ENCODE measurements around the gene SLC4A4.

- TF ChIP-seq, protein P1, sequence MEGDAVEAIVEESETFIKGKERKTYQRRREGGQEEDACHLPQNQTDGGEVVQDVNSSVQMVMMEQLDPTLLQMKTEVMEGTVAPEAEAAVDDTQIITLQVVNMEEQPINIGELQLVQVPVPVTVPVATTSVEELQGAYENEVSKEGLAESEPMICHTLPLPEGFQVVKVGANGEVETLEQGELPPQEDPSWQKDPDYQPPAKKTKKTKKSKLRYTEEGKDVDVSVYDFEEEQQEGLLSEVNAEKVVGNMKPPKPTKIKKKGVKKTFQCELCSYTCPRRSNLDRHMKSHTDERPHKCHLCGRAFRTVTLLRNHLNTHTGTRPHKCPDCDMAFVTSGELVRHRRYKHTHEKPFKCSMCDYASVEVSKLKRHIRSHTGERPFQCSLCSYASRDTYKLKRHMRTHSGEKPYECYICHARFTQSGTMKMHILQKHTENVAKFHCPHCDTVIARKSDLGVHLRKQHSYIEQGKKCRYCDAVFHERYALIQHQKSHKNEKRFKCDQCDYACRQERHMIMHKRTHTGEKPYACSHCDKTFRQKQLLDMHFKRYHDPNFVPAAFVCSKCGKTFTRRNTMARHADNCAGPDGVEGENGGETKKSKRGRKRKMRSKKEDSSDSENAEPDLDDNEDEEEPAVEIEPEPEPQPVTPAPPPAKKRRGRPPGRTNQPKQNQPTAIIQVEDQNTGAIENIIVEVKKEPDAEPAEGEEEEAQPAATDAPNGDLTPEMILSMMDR (IDR thresholded peaks at IDR 0.05) = no peak
- TF ChIP-seq MLX (CRISPR knock-in tag; IDR thresholded peaks at IDR 0.05) (no peak), NR3C1 (CRISPR knock-in tag; conservative IDR thresholded peaks at IDR 0.05; ENCODE audit: low read depth) (no peak), USF2 (CRISPR knock-in tag; IDR thresholded peaks at IDR 0.05) (no peak), ELF4 (CRISPR knock-in tag; IDR thresholded peaks at IDR 0.05; ENCODE audit: low read depth) (no peak), SMAD3 (CRISPR knock-in tag; IDR thresholded peaks at IDR 0.05; ENCODE audit: borderline replicate concordance) (no peak)
- TF ChIP-seq, protein P2, sequence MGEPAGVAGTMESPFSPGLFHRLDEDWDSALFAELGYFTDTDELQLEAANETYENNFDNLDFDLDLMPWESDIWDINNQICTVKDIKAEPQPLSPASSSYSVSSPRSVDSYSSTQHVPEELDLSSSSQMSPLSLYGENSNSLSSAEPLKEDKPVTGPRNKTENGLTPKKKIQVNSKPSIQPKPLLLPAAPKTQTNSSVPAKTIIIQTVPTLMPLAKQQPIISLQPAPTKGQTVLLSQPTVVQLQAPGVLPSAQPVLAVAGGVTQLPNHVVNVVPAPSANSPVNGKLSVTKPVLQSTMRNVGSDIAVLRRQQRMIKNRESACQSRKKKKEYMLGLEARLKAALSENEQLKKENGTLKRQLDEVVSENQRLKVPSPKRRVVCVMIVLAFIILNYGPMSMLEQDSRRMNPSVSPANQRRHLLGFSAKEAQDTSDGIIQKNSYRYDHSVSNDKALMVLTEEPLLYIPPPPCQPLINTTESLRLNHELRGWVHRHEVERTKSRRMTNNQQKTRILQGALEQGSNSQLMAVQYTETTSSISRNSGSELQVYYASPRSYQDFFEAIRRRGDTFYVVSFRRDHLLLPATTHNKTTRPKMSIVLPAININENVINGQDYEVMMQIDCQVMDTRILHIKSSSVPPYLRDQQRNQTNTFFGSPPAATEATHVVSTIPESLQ (CRISPR knock-in tag; IDR thresholded peaks at IDR 0.05) = no peak
Observed at GRCh38 chr4:71532407-71532806, 193.6 kb downstream of the SLC4A4 start.
